Hepatocyte (in vitro differentiated cells): ENCODE measurements around the gene PPP3CA. TPM values are rescaled to one million over a fixed set of nuclear protein-coding genes. Genes with fewer than 3 reads are reported as not detected.
"Not testable (repeated sequence)": the region's sequence is repeated elsewhere in the genome, so short reads cannot be mapped to it uniquely, and the experiment has no call there.

Source experiments
- DNase-seq: peaks from one replicate; pipeline ENCODE4 v3.0.0-alpha.2; 2016; ENCODE audit warnings: low spot score
- H2AFZ ChIP-seq: fragments of 200-600 bp; sonication (generic); 2 replicates; pipeline ENCODE4 v1.6.0; 2016; ENCODE audit warnings: antibody characterized with exemption, mild to moderate bottlenecking
- H3K27ac ChIP-seq: fragments of 200-600 bp; sonication (generic); 2 replicates; pipeline ENCODE4 v1.5.1; 2016; ENCODE audit warnings: mild to moderate bottlenecking
- H3K27me3 ChIP-seq: fragments of 200-600 bp; sonication (generic); 2 replicates; pipeline ENCODE4 v1.6.1; 2016
- H3K36me3 ChIP-seq: fragments of 200-600 bp; sonication (generic); replicated peaks from 2 replicates; pipeline ENCODE4 v1.5.1; 2016; ENCODE audit warnings: low read depth; ENCODE audit not compliant: insufficient read depth
- H3K4me1 ChIP-seq: fragments of 200-600 bp; sonication (generic); 2 replicates; pipeline ENCODE4 v1.5.1; 2016; ENCODE audit warnings: mild to moderate bottlenecking, moderate library complexity; ENCODE audit not compliant: insufficient read depth
- H3K4me2 ChIP-seq: fragments of 200-600 bp; sonication (generic); 2 replicates; pipeline ENCODE4 v1.6.0; 2016
- H3K4me3 ChIP-seq: fragments of 200-600 bp; sonication (generic); 2 replicates; pipeline ENCODE4 v1.5.1; 2016; ENCODE audit warnings: mild to moderate bottlenecking
- H3K79me2 ChIP-seq: fragments of 200-600 bp; sonication (generic); 2 replicates; pipeline ENCODE4 v1.6.0; 2017; ENCODE audit warnings: mild to moderate bottlenecking
- H3K9me2 ChIP-seq: fragments of 200-600 bp; sonication (generic); replicated peaks from 2 replicates; pipeline ENCODE4 v1.6.0; 2017; ENCODE audit warnings: mild to moderate bottlenecking; ENCODE audit not compliant: insufficient read depth
- H3K9me3 ChIP-seq: fragments of 200-600 bp; sonication (generic); 2 replicates; pipeline ENCODE4 v1.5.1; 2016; ENCODE audit warnings: low read depth, mild to moderate bottlenecking
- H4K20me1 ChIP-seq: fragments of 200-600 bp; sonication (generic); 2 replicates; pipeline ENCODE4 v1.6.0; 2016; ENCODE audit warnings: mild to moderate bottlenecking; ENCODE audit not compliant: insufficient read depth, poor library complexity, severe bottlenecking
- CTCF ChIP-seq: fragments of 200-600 bp; sonication (generic); IDR thresholded peaks from 2 replicates; pipeline ENCODE4 v1.5.1; 2016; ENCODE audit warnings: antibody characterized with exemption, mild to moderate bottlenecking; ENCODE audit not compliant: poor library complexity
- EZH2 ChIP-seq: fragments of 200-600 bp; sonication (generic); IDR thresholded peaks from 2 replicates; pipeline ENCODE4 v1.6.1; 2016; ENCODE audit warnings: antibody characterized with exemption, mild to moderate bottlenecking, borderline replicate concordance
- EZH2phosphoT487 ChIP-seq: fragments of 200-600 bp; sonication (generic); IDR thresholded peaks from one replicate; pipeline ENCODE4 v1.6.1; 2018; ENCODE audit warnings: antibody characterized with exemption, mild to moderate bottlenecking, low read depth, moderate library complexity; ENCODE audit not compliant: unreplicated experiment, severe bottlenecking
- WGBS: methylation state at CpG from one replicate; pipeline ENCODE4 v1.1.6; 2016; ENCODE audit warnings: low lambda C conversion rate; ENCODE audit errors: missing lambda C conversion rate; 5-methylcytosine and 5-hydroxymethylcytosine counted together
- polyA plus RNA-seq: library from polyadenylated mRNA; unstranded; fragments of >200 nt; fragmentation: Nextera tagmentation; extraction: Ambion mirVana; gene quantifications from 2 replicates; pipeline ENCODE4 v1.2.1, GENCODE V29; 2016
- total RNA-seq: library from RNA; depleted of rRNA; stranded (reverse); fragments of >200 nt; gene quantifications from 2 replicates; pipeline ENCODE4 v1.2.3, GENCODE V29; 2014

Gene PPP3CA
- total and polyA plus RNA-seq, 2 experiments from 2014 or later = 12.9 to 49.5 TPM

- H3K79me2 ChIP-seq = no peaks in the 10 kb centered on the region
- no peaks in the 10 kb centered on the region for H3K36me3 ChIP-seq
- H2AFZ ChIP-seq = no peak overlapping the region
- H3K4me2 ChIP-seq = no peak overlapping the region
- H3K27ac ChIP-seq = no peak overlapping the region
- no peaks in the 10 kb centered on the region for H4K20me1 ChIP-seq
- no peak overlapping the region for H3K4me3 ChIP-seq
- TF ChIP-seq CTCF = no peak
- no peak for TF ChIP-seq EZH2
- no peak for TF ChIP-seq EZH2phosphoT487
- no peaks in the 10 kb centered on the region for H3K4me1 ChIP-seq
- H3K9me3 ChIP-seq = no peaks in the 10 kb centered on the region
- H3K27me3 ChIP-seq = no peaks in the 10 kb centered on the region
- no peaks in the 10 kb centered on the region for H3K9me2 ChIP-seq
- DNase-seq = no peak
- WGBS = 77% methylated on average over 4 of the region's 4 CpGs
Observed at GRCh38 chr4:101101072-101101471, 246.3 kb downstream of the PPP3CA start.

GRCh38 chr4:101098666-101099400 lies 248.5 kb downstream of the PPP3CA start:
- Histone ChIP-seq H3K27ac (no peak overlapping the region), H3K4me2 (no peak overlapping the region), H2AFZ (no peak overlapping the region), H3K4me3 (no peak overlapping the region), H3K79me2 (no peaks in the 10 kb centered on the region), H3K9me2 (no peaks in the 10 kb centered on the region), H3K27me3 (no peaks in the 10 kb centered on the region), H3K9me3 (no peaks in the 10 kb centered on the region), H3K4me1 (no peaks in the 10 kb centered on the region), H4K20me1 (no peaks in the 10 kb centered on the region), H3K36me3 (no peaks in the 10 kb centered on the region)
- TF ChIP-seq EZH2phosphoT487 (no peak), EZH2 (no peak), CTCF (no peak)
- 80% methylated on average over 4 of the region's 4 CpGs for WGBS
- no peak for DNase-seq

- not testable (repeated sequence) for H3K4me1 ChIP-seq, DNase-seq, H3K36me3 ChIP-seq, H3K9me2 ChIP-seq, H3K79me2 ChIP-seq, H3K27ac ChIP-seq, H3K4me2 ChIP-seq, H3K27me3 ChIP-seq, H4K20me1 ChIP-seq, H3K9me3 ChIP-seq, H3K4me3 ChIP-seq, H2AFZ ChIP-seq
Observed at GRCh38 chr4:101092609-101093008, 254.7 kb downstream of the PPP3CA start.

GRCh38 chr4:101089168-101089567 lies 258.2 kb downstream of the PPP3CA start:
- Histone ChIP-seq H3K79me2 (no peaks in the 10 kb centered on the region), H3K36me3 (no peaks in the 10 kb centered on the region), H3K4me2 (no peak overlapping the region), H3K9me3 (no peaks in the 10 kb centered on the region), H3K27ac (no peak overlapping the region), H3K27me3 (no peaks in the 10 kb centered on the region), H3K4me1 (no peaks in the 10 kb centered on the region), H3K4me3 (no peak overlapping the region), H3K9me2 (no peaks in the 10 kb centered on the region), H2AFZ (no peak overlapping the region), H4K20me1 (no peaks in the 10 kb centered on the region)
- TF ChIP-seq CTCF (no peak), EZH2 (no peak), EZH2phosphoT487 (no peak)
- DNase-seq = no peak
- WGBS = 66% methylated on average over 2 of the region's 2 CpGs
